ENCODE measurements around the gene PAFAH1B1. TPM values are rescaled to one million over a fixed set of nuclear protein-coding genes. Genes with fewer than 3 reads are reported as not detected.

Gene PAFAH1B1
- total RNA-seq, 4 donors from 2014 or later = 99.2 to 106 (median 105) TPM

DNA sequence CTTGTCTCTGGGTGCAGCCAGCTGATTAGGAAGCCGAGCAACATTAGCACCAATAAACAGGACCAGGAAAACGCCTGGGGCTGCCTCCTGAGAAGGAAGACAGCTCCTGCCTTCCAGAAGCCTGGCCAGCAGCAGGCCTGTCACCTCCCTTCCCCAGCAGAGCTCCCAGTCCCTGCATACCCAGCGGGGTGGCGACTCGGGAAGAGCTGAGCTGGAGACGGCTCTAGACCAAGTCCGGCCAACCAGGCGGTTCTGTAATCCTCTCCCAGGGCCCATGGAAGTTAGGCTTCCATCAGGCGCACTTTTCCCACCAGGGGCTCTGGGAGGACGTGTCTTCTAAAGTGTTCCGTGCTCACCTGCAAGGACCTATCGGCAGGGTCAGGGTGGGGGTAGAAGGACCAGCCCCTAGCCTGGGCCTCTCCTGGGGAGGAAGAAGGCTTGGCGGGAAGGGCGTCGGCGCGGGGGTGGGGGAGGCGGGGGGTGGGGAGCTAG lies 130.1 kb downstream of the PAFAH1B1 start:
- Histone ChIP-seq H3K27ac (peak overlapping the region; percentile 54 to 61 (median 58)), H3K36me3 (no peaks in the 10 kb centered on the region), H3K4me3 (peak overlapping the region; percentile 47 to 50 (median 48)), H3K27me3 (peaks cover 0 to 15% (median 4%) of the 10 kb centered on the region in 3 donors), H3K9me3 (no peaks in the 10 kb centered on the region), H3K4me1 (peaks cover 0 to 15% of the 10 kb centered on the region in 2 donors)
- DNase-seq (no peak), ATAC-seq (peak; percentile 3 to 6)
- intact Hi-C loops (cut with DNase I; ENCODE audit: low total_unique reads) (no loop called here), in situ Hi-C loops (cut with MboI; ENCODE audit: low sequenced_read_pairs in 4 of 4) (loop anchor here in 1 of 4 donors (25.0 kb wide), 1 partner anchor 311 kb away; the partner anchor contains the start of gene MNT)
- no peak for TF ChIP-seq POLR2A (IDR thresholded peaks at IDR 0.05)
- TF ChIP-seq, protein P1, sequence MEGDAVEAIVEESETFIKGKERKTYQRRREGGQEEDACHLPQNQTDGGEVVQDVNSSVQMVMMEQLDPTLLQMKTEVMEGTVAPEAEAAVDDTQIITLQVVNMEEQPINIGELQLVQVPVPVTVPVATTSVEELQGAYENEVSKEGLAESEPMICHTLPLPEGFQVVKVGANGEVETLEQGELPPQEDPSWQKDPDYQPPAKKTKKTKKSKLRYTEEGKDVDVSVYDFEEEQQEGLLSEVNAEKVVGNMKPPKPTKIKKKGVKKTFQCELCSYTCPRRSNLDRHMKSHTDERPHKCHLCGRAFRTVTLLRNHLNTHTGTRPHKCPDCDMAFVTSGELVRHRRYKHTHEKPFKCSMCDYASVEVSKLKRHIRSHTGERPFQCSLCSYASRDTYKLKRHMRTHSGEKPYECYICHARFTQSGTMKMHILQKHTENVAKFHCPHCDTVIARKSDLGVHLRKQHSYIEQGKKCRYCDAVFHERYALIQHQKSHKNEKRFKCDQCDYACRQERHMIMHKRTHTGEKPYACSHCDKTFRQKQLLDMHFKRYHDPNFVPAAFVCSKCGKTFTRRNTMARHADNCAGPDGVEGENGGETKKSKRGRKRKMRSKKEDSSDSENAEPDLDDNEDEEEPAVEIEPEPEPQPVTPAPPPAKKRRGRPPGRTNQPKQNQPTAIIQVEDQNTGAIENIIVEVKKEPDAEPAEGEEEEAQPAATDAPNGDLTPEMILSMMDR (IDR thresholded peaks at IDR 0.05 in 4 of 5, conservative IDR thresholded peaks at IDR 0.05 in 1 of 5) = no peak

DNA sequence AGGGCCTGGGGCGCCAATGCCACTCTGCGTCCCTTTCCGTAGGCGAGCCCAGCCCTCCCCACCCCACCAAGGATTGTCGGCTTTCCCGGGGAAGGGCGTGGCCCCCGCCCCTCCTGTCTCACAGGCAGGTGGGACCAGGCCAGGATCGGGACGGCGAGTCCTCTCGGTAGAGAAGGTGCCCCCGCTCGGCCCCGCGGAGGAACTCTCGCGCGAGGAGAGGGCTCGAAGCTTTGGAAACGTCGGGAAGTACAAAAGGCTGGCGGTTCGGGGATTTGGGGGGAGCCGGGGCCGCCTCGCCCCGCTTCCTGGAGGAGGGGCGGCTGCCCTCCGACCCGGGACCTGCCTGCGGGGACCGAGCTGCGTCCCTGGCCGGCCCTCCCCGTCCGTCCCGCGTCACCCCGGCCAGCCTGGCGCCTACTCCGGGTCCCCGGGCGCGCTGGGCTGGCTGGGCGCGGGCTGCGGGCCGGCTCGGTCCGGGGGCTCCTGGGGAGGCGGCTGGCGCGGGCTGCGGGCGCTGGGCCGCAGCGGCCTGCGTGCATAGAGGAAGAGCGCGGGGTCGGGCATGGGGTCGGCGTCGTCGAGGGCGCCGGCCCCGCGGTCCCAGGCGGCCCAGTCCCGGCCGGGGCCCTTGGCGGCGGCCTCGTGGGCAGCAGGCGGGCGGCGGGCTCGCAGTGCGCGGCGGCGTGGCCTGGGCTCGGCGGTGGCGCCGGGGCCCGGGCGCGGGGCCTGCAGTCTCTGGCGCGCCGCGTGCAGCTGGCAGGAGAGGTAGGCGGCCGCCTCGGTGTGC lies 130.7 kb downstream of the PAFAH1B1 start:
- intact Hi-C loops (cut with DNase I; ENCODE audit: low total_unique reads) (no loop called here), in situ Hi-C loops (cut with MboI; ENCODE audit: low sequenced_read_pairs in 4 of 4) (loop anchor here in 1 of 4 donors (25.0 kb wide), 1 partner anchor 312 kb away; the partner anchor contains the start of gene MNT)
- H3K27me3 ChIP-seq = peaks cover 0 to 15% (median 4%) of the 10 kb centered on the region in 3 donors
- DNase-seq (no peak), ATAC-seq (peak; percentile 25)
- H3K36me3 ChIP-seq = no peaks in the 10 kb centered on the region
- peak overlapping the region; percentile 54 to 61 (median 58) for H3K27ac ChIP-seq
- H3K4me3 ChIP-seq = peak overlapping the region; percentile 47 to 56 (median 50)
- H3K9me3 ChIP-seq = no peaks in the 10 kb centered on the region
- TF ChIP-seq, protein P1 (IDR thresholded peaks at IDR 0.05 in 4 of 5, conservative IDR thresholded peaks at IDR 0.05 in 1 of 5) = no peak
- no peak for TF ChIP-seq POLR2A (IDR thresholded peaks at IDR 0.05)
- H3K4me1 ChIP-seq = peaks cover 0 to 15% of the 10 kb centered on the region in 2 donors

DNA sequence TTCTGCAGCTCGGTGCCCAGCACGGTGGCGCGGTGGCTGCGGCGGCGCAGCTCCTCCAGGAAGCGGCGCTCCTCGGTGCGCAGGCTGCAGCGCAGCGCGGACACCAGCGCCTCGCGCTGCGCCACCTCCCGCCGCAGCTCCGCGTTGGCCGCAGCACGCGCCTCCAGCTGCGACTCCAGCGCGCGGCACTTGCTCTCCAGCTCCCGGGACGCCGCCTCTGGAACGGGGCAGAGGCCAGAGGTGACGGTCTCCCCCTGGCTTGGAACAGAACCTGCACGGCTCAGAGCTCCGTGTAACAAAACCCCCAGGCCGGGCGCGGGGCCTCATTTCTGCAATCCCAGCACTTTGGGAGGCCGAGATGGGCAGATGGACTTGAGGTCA lies 131.3 kb downstream of the PAFAH1B1 start:
- peak overlapping the region; percentile 6 to 56 (median 49) for H3K4me3 ChIP-seq
- H3K36me3 ChIP-seq = no peaks in the 10 kb centered on the region
- DNase-seq (no peak), ATAC-seq (peak; percentile 61 to 63)
- intact Hi-C loops (cut with DNase I; ENCODE audit: low total_unique reads) (no loop called here), in situ Hi-C loops (cut with MboI; ENCODE audit: low sequenced_read_pairs in 4 of 4) (loop anchor here in 1 of 4 donors (25.0 kb wide), 1 partner anchor 312 kb away; the partner anchor contains the start of gene MNT)
- H3K9me3 ChIP-seq = no peaks in the 10 kb centered on the region
- H3K27me3 ChIP-seq = peaks cover 0 to 15% (median 4%) of the 10 kb centered on the region in 3 donors
- H3K4me1 ChIP-seq = peaks cover 0 to 15% of the 10 kb centered on the region in 2 donors
- H3K27ac ChIP-seq = no peak overlapping the region
- TF ChIP-seq, protein P1 (IDR thresholded peaks at IDR 0.05 in 4 of 5, conservative IDR thresholded peaks at IDR 0.05 in 1 of 5) = peak in 1 of 5 experiments; percentile 34
- TF ChIP-seq POLR2A (IDR thresholded peaks at IDR 0.05) = no peak

DNA sequence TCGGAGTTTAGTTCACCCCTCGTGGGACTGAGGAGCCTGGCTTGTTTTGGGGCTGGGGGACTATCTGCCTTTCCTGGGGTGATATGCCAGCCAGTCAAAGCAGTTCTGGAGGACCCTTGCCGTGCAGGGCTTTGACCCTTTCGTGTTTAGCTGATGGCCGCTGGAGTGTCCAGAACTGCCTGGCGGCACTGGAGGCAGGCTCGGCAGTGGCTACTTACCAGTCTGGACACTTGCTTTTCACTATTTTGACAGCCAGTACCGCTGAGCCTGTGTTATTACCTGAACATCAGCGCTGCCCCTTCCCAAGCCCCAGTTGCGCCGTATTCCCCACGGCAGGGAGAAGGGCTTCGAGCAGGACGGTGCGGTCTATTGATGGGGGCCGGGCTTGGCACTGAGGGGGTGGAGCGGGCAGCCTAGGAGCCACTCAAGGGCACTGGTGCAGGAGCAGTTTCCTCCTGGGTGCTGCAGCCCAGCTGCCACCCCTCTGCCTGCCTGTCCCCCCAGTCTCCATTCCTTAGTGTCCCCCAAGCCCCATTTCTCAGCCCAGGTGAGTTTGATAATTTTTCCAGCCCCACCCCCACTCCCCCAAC lies 137.4 kb downstream of the PAFAH1B1 start:
- H3K9me3 ChIP-seq = no peaks in the 10 kb centered on the region
- no peak overlapping the region for H3K4me3 ChIP-seq
- peaks cover 4 to 17% (median 5%) of the 10 kb centered on the region in 3 donors for H3K27me3 ChIP-seq
- H3K27ac ChIP-seq = no peak overlapping the region
- no peaks in the 10 kb centered on the region for H3K36me3 ChIP-seq
- H3K4me1 ChIP-seq = no peaks in the 10 kb centered on the region
- ATAC-seq = no peak
- no peak for TF ChIP-seq POLR2A (IDR thresholded peaks at IDR 0.05)
- TF ChIP-seq, protein P1 (IDR thresholded peaks at IDR 0.05 in 4 of 5, conservative IDR thresholded peaks at IDR 0.05 in 1 of 5) = no peak
- in situ Hi-C loops (cut with MboI; ENCODE audit: low sequenced_read_pairs in 4 of 4) (no loop called here), intact Hi-C loops (cut with DNase I; ENCODE audit: low total_unique reads) (no loop called here)
- no peak for DNase-seq
